A549 (cell line): Measurements from ENCODE around the gene REXO5. TPM values are rescaled to one million over a fixed set of nuclear protein-coding genes. Genes with fewer than 3 reads are reported as not detected.

Source experiments
- ATAC-seq, 2 experiments: fragments of 200-7000 bp in 1 of 2; fragments of >200 bp in 1 of 2; cut with Nextera tagmentation in 1 of 2; cut with Tn5 transposase in 1 of 2; 3 replicates each; pipeline versions ENCODE4 v1.8.0 to v1.9.1; 2018 to 2020; ENCODE audit warnings: mild to moderate bottlenecking in 1 of 2, moderate library complexity in 1 of 2
- CTCF ChIA-PET: fragments of 300-600 bp; sonication (Branson Sonifier 250); formaldehyde crosslinking; extraction: SDS; loops from one replicate; lab custom pipeline; 2021; ENCODE audit warnings: antibody characterized with exemption, inconsistent platforms; lab: Yijun Ruan, JAX
- POLR2A ChIA-PET: fragments of 350-600 bp; formaldehyde crosslinking; extraction: SDS; loops from one replicate; lab custom pipeline; 2021; ENCODE audit warnings: antibody characterized with exemption, inconsistent platforms; lab: Yijun Ruan, JAX
- DNase-seq, 2 experiments: peaks; one replicate each; pipeline versions ENCODE4 v3.0.0 to v3.0.0-alpha.2; 2011 to 2016; ENCODE audit warnings: low read depth in 1 of 2, low spot score in 1 of 2
- FAIRE-seq: peaks from 2 replicates; lab custom pipeline; 2011; peaks lifted over from hg19 to GRCh38; lab: Jason Lieb, UNC
- H3K27ac ChIP-seq, 2 experiments: fragments of >200 bp; sonication (Bioruptor Twin); formaldehyde crosslinking; 3 replicates each; pipeline ENCODE4 v1.5.1; 2016 to 2017
- H3K4me1 ChIP-seq: fragments of >200 bp; sonication (Bioruptor Twin); formaldehyde crosslinking; 3 replicates; pipeline ENCODE4 v1.6.1; 2016
- H3K4me2 ChIP-seq: fragments of >200 bp; sonication (Bioruptor Twin); formaldehyde crosslinking; 3 replicates; pipeline ENCODE4 v1.6.1; 2016
- H3K4me3 ChIP-seq: fragments of >200 bp; sonication (Bioruptor Twin); formaldehyde crosslinking; 3 replicates; pipeline ENCODE4 v1.5.1; 2016
- H3K9me3 ChIP-seq: fragments of >200 bp; sonication (Bioruptor Twin); formaldehyde crosslinking; 3 replicates; pipeline ENCODE4 v1.6.1; 2016
- BCL3 ChIP-seq: fragments of >200 bp; sonication (Bioruptor Twin); formaldehyde crosslinking; IDR thresholded peaks from 3 replicates; pipeline ENCODE4 v1.6.1; 2016
- CBX8 ChIP-seq: fragments of 200-600 bp; sonication (generic); IDR thresholded peaks from 2 replicates; pipeline ENCODE4 v1.6.1; 2016
- CEBPB ChIP-seq, 2 experiments: fragments of >200 bp in 1 of 2; sonication (Bioruptor Twin) in 1 of 2; formaldehyde crosslinking in 1 of 2; IDR thresholded peaks; 2 replicates each; pipeline ENCODE4 v1.6.1; 2012 to 2016
- EHMT2 ChIP-seq: fragments of 200-600 bp; sonication (generic); IDR thresholded peaks from 2 replicates; pipeline ENCODE4 v1.6.1; 2016; ENCODE audit warnings: antibody characterized with exemption, low read depth, mild to moderate bottlenecking, moderate library complexity
- ELK1 ChIP-seq: fragments of 150-350 bp; IDR thresholded peaks from 2 replicates; pipeline ENCODE4 v1.6.1; 2014; ENCODE audit warnings: low read depth, mild to moderate bottlenecking, low read length
- FOSB ChIP-seq: fragments of 250-450 bp; sonication (Bioruptor Pico); IDR thresholded peaks from 2 replicates; pipeline ENCODE4 v1.5.0; 2020; ENCODE audit warnings: mild to moderate bottlenecking, moderate library complexity
- GATA3 ChIP-seq: IDR thresholded peaks from 2 replicates; pipeline ENCODE4 v1.6.1; 2012; ENCODE audit warnings: borderline replicate concordance
- HEYL ChIP-seq: fragments of 250-450 bp; sonication (Bioruptor Pico); IDR thresholded peaks from 2 replicates; pipeline ENCODE4 v1.8.0; 2021; ENCODE audit warnings: mild to moderate bottlenecking, moderate library complexity
- HMGXB4 ChIP-seq: fragments of 250-450 bp; sonication (Bioruptor Pico); IDR thresholded peaks from 2 replicates; pipeline ENCODE4 v1.5.0; 2021; ENCODE audit warnings: mild to moderate bottlenecking, moderate library complexity, borderline replicate concordance
- MAX ChIP-seq: IDR thresholded peaks from 2 replicates; pipeline ENCODE4 v1.6.1; 2012
- NPAS2 ChIP-seq: fragments of 250-450 bp; sonication (Bioruptor Pico); IDR thresholded peaks from 2 replicates; pipeline ENCODE4 v1.8.0; 2022; ENCODE audit warnings: mild to moderate bottlenecking, moderate library complexity, borderline replicate concordance
- NR3C1 ChIP-seq: fragments of >200 bp; sonication (Bioruptor Twin); formaldehyde crosslinking; IDR thresholded peaks from 3 replicates; pipeline ENCODE4 v1.6.1; 2017
- REST ChIP-seq: fragments of 200-600 bp; sonication (generic); IDR thresholded peaks from 2 replicates; pipeline ENCODE4 v1.6.1; 2016; ENCODE audit warnings: antibody characterized with exemption, mild to moderate bottlenecking, moderate library complexity
- USF2 ChIP-seq: fragments of 450-650 bp; IDR thresholded peaks from 2 replicates; pipeline ENCODE4 v1.6.1; 2014; ENCODE audit warnings: antibody characterized with exemption
- WGBS: methylation state at CpG from one replicate; pipeline ENCODE4 v1.1.6; 2017; ENCODE audit errors: missing lambda C conversion rate; 5-methylcytosine and 5-hydroxymethylcytosine counted together
- polyA plus RNA-seq, 4 experiments: library from polyadenylated mRNA; depleted of rRNA in 3 of 4; stranded (reverse); fragments of >200 nt; fragmentation: RNase III in 1 of 4; extraction: RNeasy Plus Mini Kit Qiagen cat#74134 plus additional on column Dnase treatment in 1 of 4; gene quantifications; 2 replicates in 3 of 4; 3 replicates in 1 of 4; pipeline ENCODE4 v1.2.3, GENCODE V29; 2011 to 2017

Gene REXO5
- polyA plus RNA-seq, 2 of the 4 experiments (the other 2 are of a cell fraction), result 4.0 to 5.1 TPM

GRCh38 chr16:20847550-20847949 lies 41.2 kb downstream of the REXO5 start:
- POLR2A ChIA-PET, result no interaction called here
- 39% methylated on average over 2 of the region's 2 CpGs for WGBS
- CTCF ChIA-PET, result interaction anchor here (0.6 to 6.3 kb wide), 8 partner anchors 28 to 453 kb away, joined by 3 to 66 read pairs (median 6); partner anchors contain the start of genes DCUN1D3 and LYRM1

More at GRCh38 chr16:20847550-20847949, 41.2 kb downstream of the REXO5 start:
- no peak overlapping the region for H3K27ac ChIP-seq
- TF ChIP-seq GATA3 (no peak), MAX (no peak), HEYL (CRISPR knock-in tag) (no peak), USF2 (no peak), HMGXB4 (CRISPR knock-in tag) (no peak), EHMT2 (no peak), REST (no peak), NR3C1 (no peak), ELK1 (no peak), BCL3 (no peak), CBX8 (no peak), FOSB (CRISPR knock-in tag) (no peak), NPAS2 (CRISPR knock-in tag) (no peak), CEBPB (IDR thresholded peaks at IDR 0.05) (no peak)
- H3K4me1 ChIP-seq, result peaks cover 26% of the 10 kb centered on the region
- no peaks in the 10 kb centered on the region for H3K9me3 ChIP-seq
- no peak overlapping the region for H3K4me3 ChIP-seq
- H3K4me2 ChIP-seq, result no peak overlapping the region
- no peak for DNase-seq
- no peak for FAIRE-seq
- ATAC-seq, result no peak
